ENCODE results near the gene NCOA3. TPM values are rescaled to one million over a fixed set of nuclear protein-coding genes. Genes with fewer than 3 reads are reported as not detected.

NCOA3 gene
- total RNA-seq, 1 experiment from 2014 or later: 31.1 TPM

DNA sequence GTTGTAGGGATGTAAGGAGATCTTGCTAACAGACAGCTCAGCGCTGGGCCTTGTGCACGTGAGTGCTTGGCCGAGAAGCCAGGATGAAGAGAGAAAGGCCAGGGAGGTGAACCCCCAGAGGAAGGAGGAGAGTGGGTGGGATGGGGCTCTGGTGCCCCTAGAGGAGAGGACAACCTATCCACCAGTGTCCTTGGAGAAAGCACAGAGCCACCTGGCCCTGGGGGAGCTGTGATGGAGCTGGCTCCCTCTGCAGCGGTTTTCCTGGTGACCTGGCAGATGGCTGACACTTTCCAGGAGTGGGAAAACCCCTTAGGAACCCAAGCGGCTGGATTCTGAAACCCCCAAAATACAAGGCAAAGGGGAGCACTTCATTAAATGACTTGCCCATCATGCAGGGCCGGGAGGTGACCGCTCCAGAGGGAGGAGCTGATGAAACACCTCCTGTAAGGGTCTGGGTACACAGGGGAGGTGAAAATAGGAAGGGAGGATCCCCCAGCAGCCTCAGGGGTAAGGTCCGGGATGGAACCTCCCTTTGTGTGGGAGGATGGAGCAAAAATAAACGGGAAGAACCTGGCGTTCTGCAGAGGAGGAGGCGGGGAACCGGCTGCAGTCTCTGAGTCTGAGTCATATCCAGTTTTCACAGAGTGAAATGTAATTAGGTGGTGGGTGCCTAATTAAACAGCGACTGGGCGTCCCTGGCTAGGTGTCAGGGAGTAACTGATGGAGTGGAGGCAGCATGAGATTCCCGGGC, 203.2 kb downstream of the NCOA3 start:
- Histone ChIP-seq H3K9ac (ENCODE audit: low read length) (no peak overlapping the region), H3K27ac (ENCODE audit: low read length) (no peak overlapping the region), H3K9me3 (ENCODE audit: low read length) (no peaks in the 10 kb centered on the region), H3K27me3 (ENCODE audit: low read length) (no peaks in the 10 kb centered on the region), H3K36me3 (ENCODE audit: low read depth, low read length) (peaks cover 32% of the 10 kb centered on the region), H2AFZ (ENCODE audit: low read length) (no peak overlapping the region), H3K79me2 (ENCODE audit: low read length) (0 out of 2 replicates have a peak, but pooled peaks cover 4% of the 10 kb centered on the region), H3K9me2 (replicated peaks; ENCODE audit: low read length) (no peaks in the 10 kb centered on the region), H3K4me3 (ENCODE audit: low read length) (no peak overlapping the region), H4K20me1 (ENCODE audit: low read length) (peaks cover 10% of the 10 kb centered on the region), H3F3A (ENCODE audit: low read length, unreplicated experiment) (no peaks in the 10 kb centered on the region), H3K4me1 (ENCODE audit: insufficient read depth, low read length) (no peaks in the 10 kb centered on the region), H3K4me2 (ENCODE audit: low read length) (no peak overlapping the region)
- CTCF ChIA-PET: no interaction called here
- TF ChIP-seq EZH2phosphoT487 (IDR thresholded peaks at IDR 0.05; ENCODE audit: borderline replicate concordance, low read length) (no peak), EZH2 (IDR thresholded peaks at IDR 0.05; ENCODE audit: low read length, unreplicated experiment) (no peak)
- TF ChIP-seq, protein P1, sequence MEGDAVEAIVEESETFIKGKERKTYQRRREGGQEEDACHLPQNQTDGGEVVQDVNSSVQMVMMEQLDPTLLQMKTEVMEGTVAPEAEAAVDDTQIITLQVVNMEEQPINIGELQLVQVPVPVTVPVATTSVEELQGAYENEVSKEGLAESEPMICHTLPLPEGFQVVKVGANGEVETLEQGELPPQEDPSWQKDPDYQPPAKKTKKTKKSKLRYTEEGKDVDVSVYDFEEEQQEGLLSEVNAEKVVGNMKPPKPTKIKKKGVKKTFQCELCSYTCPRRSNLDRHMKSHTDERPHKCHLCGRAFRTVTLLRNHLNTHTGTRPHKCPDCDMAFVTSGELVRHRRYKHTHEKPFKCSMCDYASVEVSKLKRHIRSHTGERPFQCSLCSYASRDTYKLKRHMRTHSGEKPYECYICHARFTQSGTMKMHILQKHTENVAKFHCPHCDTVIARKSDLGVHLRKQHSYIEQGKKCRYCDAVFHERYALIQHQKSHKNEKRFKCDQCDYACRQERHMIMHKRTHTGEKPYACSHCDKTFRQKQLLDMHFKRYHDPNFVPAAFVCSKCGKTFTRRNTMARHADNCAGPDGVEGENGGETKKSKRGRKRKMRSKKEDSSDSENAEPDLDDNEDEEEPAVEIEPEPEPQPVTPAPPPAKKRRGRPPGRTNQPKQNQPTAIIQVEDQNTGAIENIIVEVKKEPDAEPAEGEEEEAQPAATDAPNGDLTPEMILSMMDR (conservative IDR thresholded peaks at IDR 0.05; ENCODE audit: low read depth, low read length): no peak
- no peak for ATAC-seq
- no peak for DNase-seq
- intact Hi-C loops (cut with micrococcal nuclease): no loop called here
- POLR2A ChIA-PET (ENCODE audit: unreplicated experiment): no interaction called here
- BruUV-seq (replicated peaks): no TSS peak

DNA sequence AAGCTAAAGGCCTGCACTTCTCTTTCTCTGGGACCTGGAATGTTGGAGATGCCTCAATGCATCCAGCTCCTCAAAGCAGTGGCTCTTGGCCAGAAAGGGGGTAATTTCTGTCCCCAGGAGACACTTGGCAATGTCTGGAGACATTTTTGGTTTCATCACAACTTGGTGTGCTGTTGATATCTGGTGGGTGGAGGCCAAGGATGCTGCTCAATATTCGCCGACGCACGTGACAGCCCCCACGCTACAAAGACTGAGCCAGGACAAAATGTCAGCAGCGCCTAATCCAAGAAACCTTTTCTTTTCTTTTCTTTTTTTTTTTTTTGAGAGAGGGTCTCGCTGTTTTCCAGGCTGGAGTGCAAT, 203.8 kb downstream of the NCOA3 start:
- Histone ChIP-seq H3K9ac (ENCODE audit: low read length) (no peak overlapping the region), H4K20me1 (ENCODE audit: low read length) (peaks cover 10% of the 10 kb centered on the region), H3K79me2 (ENCODE audit: low read length) (0 out of 2 replicates have a peak, but pooled peaks cover 4% of the 10 kb centered on the region), H3K4me2 (ENCODE audit: low read length) (no peak overlapping the region), H3K36me3 (ENCODE audit: low read depth, low read length) (peaks cover 32% of the 10 kb centered on the region), H3F3A (ENCODE audit: low read length, unreplicated experiment) (no peaks in the 10 kb centered on the region), H2AFZ (ENCODE audit: low read length) (no peak overlapping the region), H3K4me3 (ENCODE audit: low read length) (no peak overlapping the region), H3K9me2 (replicated peaks; ENCODE audit: low read length) (no peaks in the 10 kb centered on the region), H3K9me3 (ENCODE audit: low read length) (no peaks in the 10 kb centered on the region), H3K27me3 (ENCODE audit: low read length) (no peaks in the 10 kb centered on the region), H3K4me1 (ENCODE audit: insufficient read depth, low read length) (no peaks in the 10 kb centered on the region), H3K27ac (ENCODE audit: low read length) (no peak overlapping the region)
- DNase-seq: no peak
- no peak for ATAC-seq
- no TSS peak for BruUV-seq (replicated peaks)
- ChIA-PET CTCF (no interaction called here), POLR2A (ENCODE audit: unreplicated experiment) (no interaction called here)
- intact Hi-C loops (cut with micrococcal nuclease): no loop called here
- TF ChIP-seq EZH2phosphoT487 (IDR thresholded peaks at IDR 0.05; ENCODE audit: borderline replicate concordance, low read length): no peak
- TF ChIP-seq, protein P1 (conservative IDR thresholded peaks at IDR 0.05; ENCODE audit: low read depth, low read length): no peak
- no peak for TF ChIP-seq EZH2 (IDR thresholded peaks at IDR 0.05; ENCODE audit: low read length, unreplicated experiment)

GRCh38 chr20:47706345-47706744, 204.7 kb downstream of the NCOA3 start:
- no TSS peak for BruUV-seq (replicated peaks)
- CTCF ChIA-PET: no interaction called here

More at GRCh38 chr20:47706345-47706744, 204.7 kb downstream of the NCOA3 start:
- Histone ChIP-seq H3K9me3 (ENCODE audit: low read length) (no peaks in the 10 kb centered on the region), H3K79me2 (ENCODE audit: low read length) (0 out of 2 replicates have a peak, but pooled peaks cover 5% of the 10 kb centered on the region), H3K4me2 (ENCODE audit: low read length) (no peak overlapping the region), H3F3A (ENCODE audit: low read length, unreplicated experiment) (no peaks in the 10 kb centered on the region), H3K4me1 (ENCODE audit: insufficient read depth, low read length) (no peaks in the 10 kb centered on the region), H3K9me2 (replicated peaks; ENCODE audit: low read length) (no peaks in the 10 kb centered on the region), H4K20me1 (ENCODE audit: low read length) (peaks cover 10% of the 10 kb centered on the region), H3K4me3 (ENCODE audit: low read length) (no peak overlapping the region), H3K9ac (ENCODE audit: low read length) (no peak overlapping the region), H3K27ac (ENCODE audit: low read length) (no peak overlapping the region), H3K36me3 (ENCODE audit: low read depth, low read length) (peaks cover 26% of the 10 kb centered on the region), H2AFZ (ENCODE audit: low read length) (no peak overlapping the region), H3K27me3 (ENCODE audit: low read length) (no peaks in the 10 kb centered on the region)
- DNase-seq: no peak
- no peak for TF ChIP-seq EZH2phosphoT487 (IDR thresholded peaks at IDR 0.05; ENCODE audit: borderline replicate concordance, low read length)
- TF ChIP-seq, protein P1 (conservative IDR thresholded peaks at IDR 0.05; ENCODE audit: low read depth, low read length): no peak
- TF ChIP-seq EZH2 (IDR thresholded peaks at IDR 0.05; ENCODE audit: low read length, unreplicated experiment): no peak
- ATAC-seq: no peak
- intact Hi-C loops (cut with micrococcal nuclease): no loop called here
- POLR2A ChIA-PET (ENCODE audit: unreplicated experiment): no interaction called here
